Activated naive CD8-positive, alpha-beta T cell treated with anti-CD3 and anti-CD28 coated beads, Interleukin-2, amount 50 U/mL, for 16 hours (primary cell): ENCODE measurements around the gene LURAP1L.

Source experiments
- DNase-seq: peaks from one replicate; pipeline ENCODE4 v3.0.0-alpha.2; 2020; ENCODE audit warnings: low read depth, low spot score

LURAP1L gene

GRCh38 chr9:12774861-12775678 is at the start of gene LURAP1L:
Gene LURAP1L, plus strand, starts transcription at chr9:12775020. Its CDS starts 696 bp downstream, at chr9:12775716.
- no peak for DNase-seq

- DNase-seq, result no peak
These were observed 48.0 kb upstream of the LURAP1L start for GRCh38 chr9:12726795-12727194.

GRCh38 chr9:12730198-12730597 is 44.6 kb upstream of the LURAP1L start:
- DNase-seq, result no peak

- no peak for DNase-seq
These were observed 43.9 kb upstream of the LURAP1L start for GRCh38 chr9:12730927-12731326.

GRCh38 chr9:12732971-12733370 is 41.8 kb upstream of the LURAP1L start:
- no peak for DNase-seq

- DNase-seq, result no peak
These were observed 39.2 kb upstream of the LURAP1L start for GRCh38 chr9:12735665-12736064.

GRCh38 chr9:12737871-12738270 is 36.9 kb upstream of the LURAP1L start:
- DNase-seq, result no peak

- no peak for DNase-seq
These were observed 35.7 kb upstream of the LURAP1L start for GRCh38 chr9:12739014-12739652.

GRCh38 chr9:12740845-12741244 is 34.0 kb upstream of the LURAP1L start:
- no peak for DNase-seq

- no peak for DNase-seq
These were observed 26.8 kb upstream of the LURAP1L start for GRCh38 chr9:12748016-12748415.

GRCh38 chr9:12748954-12749353 is 25.9 kb upstream of the LURAP1L start:
- DNase-seq, result no peak

GRCh38 chr9:12753931-12754330 is 20.9 kb upstream of the LURAP1L start:
- no peak for DNase-seq

GRCh38 chr9:12759761-12760160 is 15.1 kb upstream of the LURAP1L start:
- no peak for DNase-seq

- DNase-seq, result no peak
These were observed 14.1 kb upstream of the LURAP1L start for GRCh38 chr9:12760758-12761157.

- DNase-seq, result no peak
These were observed 10.7 kb upstream of the LURAP1L start for GRCh38 chr9:12764150-12764549.

- no peak for DNase-seq
These were observed 9.6 kb upstream of the LURAP1L start for GRCh38 chr9:12765088-12765798.

- no peak for DNase-seq
These were observed 8.5 kb upstream of the LURAP1L start for GRCh38 chr9:12766357-12766756.

GRCh38 chr9:12770261-12770660 is 4.6 kb upstream of the LURAP1L start:
- DNase-seq, result no peak

- DNase-seq, result no peak
These were observed 2.9 kb upstream of the LURAP1L start for GRCh38 chr9:12771891-12772290.

GRCh38 chr9:12773562-12773961 is 1.3 kb upstream of the LURAP1L start:
- no peak for DNase-seq

- no peak for DNase-seq
These were observed 1.1 kb downstream of the LURAP1L start for GRCh38 chr9:12775679-12776512.
